NOMO-1 (cell line): Measurements from ENCODE around the gene SLX9.
A peak's percentile ranks its signal among the peaks of the same experiment; 100 is the strongest.

Experiments used
- DNase-seq, 2 experiments: peaks; one replicate each; lab custom pipeline; 2025; ENCODE audit not compliant: unreplicated experiment in 2 of 2; lab: John Stamatoyannopoulos, UW

The SLX9 gene

DNA sequence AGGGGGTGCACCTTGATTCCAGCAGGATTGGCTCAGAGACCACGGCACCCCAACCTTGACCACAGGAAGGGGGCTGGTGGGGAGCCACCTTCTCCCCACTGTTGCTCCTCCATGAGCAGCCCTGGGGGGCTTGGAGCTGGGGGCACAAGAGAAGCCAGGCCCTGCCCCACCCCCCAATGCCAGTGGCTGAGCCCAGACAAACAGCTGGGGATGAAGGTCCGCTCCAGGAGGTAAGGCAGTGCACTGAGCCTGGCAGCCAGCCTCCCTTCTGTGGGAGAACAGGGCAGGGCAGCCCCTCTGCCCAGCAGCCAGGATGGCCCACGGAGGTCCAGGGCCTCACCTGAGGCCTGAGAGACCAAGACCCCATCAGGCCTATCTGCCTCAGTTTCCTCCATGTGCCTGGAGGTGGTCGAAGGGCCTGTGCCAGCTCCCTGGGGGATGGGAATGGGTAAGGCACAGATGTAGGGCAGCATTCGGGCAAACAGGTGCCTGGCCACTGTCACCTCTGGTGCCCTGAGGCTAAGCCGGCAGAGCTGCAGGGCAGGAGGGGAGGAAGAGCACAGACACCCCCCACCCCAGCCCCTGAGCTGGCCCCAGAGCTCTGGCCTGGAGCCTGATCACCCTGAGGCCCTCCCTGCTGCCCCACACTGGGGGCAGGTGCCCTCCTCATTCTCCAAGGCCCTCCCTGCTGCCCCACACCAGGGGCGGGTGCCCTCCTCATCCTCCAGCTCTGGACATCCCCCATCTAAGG lies 26.2 kb upstream of the SLX9 start:
- no peak for DNase-seq

GRCh38 chr21:44914176-44914874 lies 25.5 kb upstream of the SLX9 start:
- peak; percentile 77 to 85 for DNase-seq

DNA sequence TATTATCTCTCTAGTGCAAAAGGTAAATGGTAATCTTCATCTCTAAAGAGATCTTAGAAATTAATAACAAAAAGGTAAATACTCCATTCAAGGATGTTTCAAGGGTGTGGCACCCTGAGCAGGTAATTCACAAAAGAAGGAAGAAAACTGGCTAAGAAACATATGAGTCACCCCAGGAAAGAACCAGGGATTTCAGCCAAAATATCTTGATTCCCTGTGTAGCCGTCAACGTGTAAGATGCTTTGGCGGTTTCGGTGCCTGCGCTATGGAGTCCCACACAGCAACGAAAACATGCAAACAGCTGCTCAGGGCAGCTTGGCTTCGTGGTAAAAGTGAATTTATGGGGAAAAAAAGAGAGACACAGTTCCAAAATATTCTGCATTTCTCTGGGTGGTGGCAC lies 22.9 kb upstream of the SLX9 start:
- no peak for DNase-seq

- no peak for DNase-seq
Observed at GRCh38 chr21:44917446-44918106, 22.3 kb upstream of the SLX9 start.

DNA sequence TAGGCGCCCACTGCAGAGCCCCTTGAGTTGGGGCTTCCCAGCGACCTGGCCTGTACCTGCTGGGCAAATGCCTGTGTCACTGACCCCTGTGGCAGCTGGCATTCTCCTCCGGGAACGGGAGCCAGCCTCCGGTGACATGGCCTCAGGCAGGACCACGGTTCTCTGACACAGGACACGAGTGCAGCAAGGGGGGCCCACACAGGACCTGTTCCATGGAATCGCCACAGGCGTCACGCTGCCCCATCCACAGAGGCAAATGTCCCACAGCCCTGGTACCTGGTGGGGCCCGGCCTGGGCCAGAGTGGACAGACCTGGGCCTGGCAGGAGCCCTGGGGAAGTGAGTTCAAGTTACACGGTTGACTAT lies 21.7 kb upstream of the SLX9 start:
- DNase-seq = no peak

DNA sequence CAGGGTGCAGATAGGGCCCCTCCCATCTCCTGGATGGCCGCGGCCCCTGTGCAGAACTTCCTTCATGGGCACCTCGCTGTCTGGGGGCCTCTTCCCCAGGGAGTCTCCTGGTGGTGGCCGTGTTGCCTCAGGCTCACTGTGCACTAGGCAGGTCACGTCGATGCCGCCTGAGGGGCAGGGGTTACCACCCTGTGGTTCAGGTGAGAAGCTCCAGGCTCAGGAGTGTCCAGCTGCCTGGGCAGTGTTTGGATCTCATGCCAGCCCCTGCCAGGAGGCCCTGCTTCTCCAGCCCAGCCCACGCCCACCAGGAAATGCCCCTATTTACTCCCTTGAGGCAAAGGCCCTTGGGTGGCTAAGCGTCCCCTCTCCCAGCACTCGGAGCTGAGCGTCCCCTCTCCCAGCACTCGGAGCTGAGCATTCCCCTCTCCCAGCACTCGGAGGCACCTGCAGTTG lies 21.2 kb upstream of the SLX9 start:
- no peak for DNase-seq

GRCh38 chr21:44919111-44919912 lies 20.5 kb upstream of the SLX9 start:
- DNase-seq = peak; percentile 45 to 49

DNA sequence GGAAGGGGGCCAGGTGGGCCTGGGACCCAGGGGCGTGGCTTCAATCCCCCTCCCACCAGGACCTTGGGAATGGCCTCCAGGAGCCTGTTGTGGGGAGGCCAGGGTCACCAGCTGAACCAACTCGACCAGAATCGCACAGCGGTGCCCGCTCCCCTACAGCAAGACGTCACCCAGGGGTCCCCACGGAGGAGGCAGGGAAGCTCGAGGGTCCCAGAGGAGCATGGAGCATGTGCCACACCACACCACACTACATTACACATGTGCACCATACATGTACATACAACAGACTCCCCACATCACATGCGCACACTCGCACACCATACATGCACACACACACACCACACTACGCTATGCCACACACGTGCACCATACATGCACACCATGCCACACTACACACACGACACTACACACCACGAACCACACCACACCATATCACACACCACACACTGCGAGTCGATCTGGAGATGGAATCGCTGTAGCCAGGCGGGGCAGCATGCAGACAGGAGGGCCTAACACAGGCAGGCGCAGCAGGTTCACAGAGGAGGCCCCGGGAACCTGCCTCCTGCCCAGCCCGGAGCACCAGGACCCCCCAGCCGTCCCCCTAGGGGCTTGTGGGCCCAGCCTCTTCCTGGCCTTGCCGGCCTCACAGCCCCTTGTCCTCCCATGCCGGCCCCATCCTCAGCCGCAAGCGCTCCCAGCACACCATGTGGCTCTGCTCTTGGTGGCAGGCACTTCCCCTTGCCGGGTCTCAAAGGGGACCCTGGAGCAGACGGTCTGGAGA lies 19.7 kb upstream of the SLX9 start:
- DNase-seq = peak in 1 of 2 experiments; percentile 28

GRCh38 chr21:44920694-44921604 lies 18.9 kb upstream of the SLX9 start, which contains the start of gene ITGB2:
TSS of gene ITGB2 (minus strand) at chr21:44920899. CDS start at chr21:44910782, 10,117 bp downstream.
- peak; percentile 74 to 94 for DNase-seq

- DNase-seq = no peak
Observed at GRCh38 chr21:44921928-44922327, 17.9 kb upstream of the SLX9 start.

- peak; percentile 71 to 72 for DNase-seq
Observed at GRCh38 chr21:44923480-44924084, 16.2 kb upstream of the SLX9 start.

GRCh38 chr21:44924606-44925377 lies 15.0 kb upstream of the SLX9 start:
- DNase-seq = peak; percentile 72 to 88

- peak in 1 of 2 experiments; percentile 59 for DNase-seq
Observed at GRCh38 chr21:44925378-44925755, 14.5 kb upstream of the SLX9 start.

DNA sequence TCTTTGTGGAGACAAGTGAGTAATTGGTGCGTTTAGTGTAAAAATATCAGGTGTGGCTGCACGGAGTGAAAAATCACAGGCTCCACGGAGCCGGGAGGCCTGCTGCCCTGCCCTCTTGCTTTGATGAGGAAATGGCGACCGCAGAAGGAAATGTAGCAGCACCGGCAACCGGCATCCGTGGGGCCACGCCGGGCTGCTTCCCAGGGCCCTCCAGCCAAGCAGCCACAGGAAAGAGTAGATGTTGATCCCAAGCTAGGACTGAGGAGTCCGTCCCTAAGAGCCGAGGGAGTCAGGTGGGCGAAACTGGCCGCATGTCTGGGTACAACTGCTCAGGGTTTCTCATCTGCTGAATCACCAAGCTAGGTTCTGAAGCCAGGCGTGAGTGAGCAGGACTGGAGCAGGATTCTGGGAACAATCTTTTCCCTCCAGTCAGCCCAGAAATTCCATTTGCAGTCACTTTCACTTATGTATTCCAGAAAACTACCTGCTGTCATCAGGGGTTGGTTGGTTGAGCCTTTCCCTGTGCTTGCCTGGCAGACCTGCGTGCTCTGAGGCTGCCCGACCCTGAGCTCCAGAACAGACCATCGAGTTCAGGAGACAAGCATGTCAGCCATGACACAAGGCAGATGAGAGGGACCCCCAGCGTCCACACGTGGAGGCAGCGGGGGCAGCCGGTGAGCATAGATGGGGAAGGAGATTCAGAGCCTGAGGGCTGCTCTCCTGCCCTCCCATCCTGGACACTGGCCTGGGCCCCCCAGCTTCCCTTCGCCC lies 13.3 kb upstream of the SLX9 start:
- peak; percentile 42 to 54 for DNase-seq

DNA sequence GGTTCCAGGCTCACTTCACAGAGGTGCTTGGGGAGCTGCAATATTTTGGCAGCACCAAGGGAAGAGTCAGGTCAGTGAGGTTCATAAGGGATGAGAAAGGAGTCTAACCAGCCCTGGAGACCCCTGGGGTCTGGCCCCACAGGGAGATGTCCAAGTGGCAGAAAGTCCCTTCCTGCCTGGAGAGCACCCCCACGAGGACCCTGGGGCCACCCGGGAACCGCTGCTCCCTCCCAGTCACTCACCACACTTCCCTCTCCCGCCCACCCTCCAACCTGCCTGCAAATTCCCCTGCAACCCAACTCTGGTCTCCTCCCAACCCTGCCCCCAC lies 12.6 kb upstream of the SLX9 start:
- no peak for DNase-seq

- DNase-seq = peak; percentile 72 to 81
Observed at GRCh38 chr21:44927587-44928461, 12.0 kb upstream of the SLX9 start.
